SK-N-SH treated with all-trans-retinoic acid at 6 μM for 48 hours (cell line): ENCODE results near the gene CCL5.

ENCODE experiments used
- ATAC-seq: fragments of 200-7000 bp; cut with Tn5 transposase; 3 replicates; pipeline ENCODE4 v1.9.1; 2020; ENCODE audit warnings: mild to moderate bottlenecking, moderate library complexity
- BACH2 ChIP-seq: fragments of 250-450 bp; sonication (Bioruptor Pico); IDR thresholded peaks from 2 replicates; pipeline ENCODE4 v1.9.0; 2021; ENCODE audit warnings: mild to moderate bottlenecking, borderline replicate concordance
- CREB5 ChIP-seq: fragments of 250-450 bp; sonication (Bioruptor Pico); IDR thresholded peaks from 2 replicates; pipeline ENCODE4 v1.5.1; 2020; ENCODE audit warnings: low read depth, mild to moderate bottlenecking, moderate library complexity
- GLIS3 ChIP-seq: fragments of 250-450 bp; sonication (Bioruptor Pico); IDR thresholded peaks from 2 replicates; pipeline ENCODE4 v1.5.0; 2020; ENCODE audit warnings: mild to moderate bottlenecking, moderate library complexity
- ISL1 ChIP-seq: fragments of 250-450 bp; sonication (Bioruptor Pico); IDR thresholded peaks from 2 replicates; pipeline ENCODE4 v2.1.2; 2022; ENCODE audit warnings: mild to moderate bottlenecking, moderate library complexity
- OSR1 ChIP-seq: fragments of 250-450 bp; sonication (Bioruptor Pico); IDR thresholded peaks from 2 replicates; pipeline ENCODE4 v1.8.0; 2022; ENCODE audit warnings: moderate library complexity, mild to moderate bottlenecking, inconsistent platforms
- PPARA ChIP-seq: fragments of 250-450 bp; sonication (Bioruptor Pico); IDR thresholded peaks from 2 replicates; pipeline ENCODE4 v1.5.0; 2020; ENCODE audit warnings: mild to moderate bottlenecking, borderline replicate concordance
- RARB ChIP-seq: fragments of 250-450 bp; sonication (Bioruptor Pico); IDR thresholded peaks from 2 replicates; pipeline ENCODE4 v1.8.0; 2021; ENCODE audit warnings: mild to moderate bottlenecking, moderate library complexity
- TSHZ2 ChIP-seq: fragments of 250-450 bp; sonication (Bioruptor Pico); IDR thresholded peaks from 2 replicates; pipeline ENCODE4 v1.5.0; 2020; ENCODE audit warnings: mild to moderate bottlenecking, moderate library complexity
- ZFP30 ChIP-seq: fragments of 450-650 bp; formaldehyde crosslinking; IDR thresholded peaks from 2 replicates; pipeline ENCODE4 v1.5.0; 2022; ENCODE audit warnings: mild to moderate bottlenecking, moderate library complexity
- ZNF70 ChIP-seq: fragments of 450-650 bp; formaldehyde crosslinking; IDR thresholded peaks from 2 replicates; pipeline ENCODE4 v1.5.0; 2020; ENCODE audit warnings: mild to moderate bottlenecking, moderate library complexity
- TF ChIP-seq, protein P1 (sequence below): fragments of 250-450 bp; sonication (Bioruptor Pico); IDR thresholded peaks from 2 replicates; pipeline ENCODE4 v1.8.0; 2021; ENCODE audit warnings: low read depth, mild to moderate bottlenecking, moderate library complexity, borderline replicate concordance
- TF ChIP-seq, protein P2 (sequence below): fragments of 250-450 bp; sonication (Bioruptor Pico); IDR thresholded peaks from 2 replicates; pipeline ENCODE4 v1.8.0; 2020; ENCODE audit warnings: mild to moderate bottlenecking, moderate library complexity, borderline replicate concordance

CCL5 gene

DNA sequence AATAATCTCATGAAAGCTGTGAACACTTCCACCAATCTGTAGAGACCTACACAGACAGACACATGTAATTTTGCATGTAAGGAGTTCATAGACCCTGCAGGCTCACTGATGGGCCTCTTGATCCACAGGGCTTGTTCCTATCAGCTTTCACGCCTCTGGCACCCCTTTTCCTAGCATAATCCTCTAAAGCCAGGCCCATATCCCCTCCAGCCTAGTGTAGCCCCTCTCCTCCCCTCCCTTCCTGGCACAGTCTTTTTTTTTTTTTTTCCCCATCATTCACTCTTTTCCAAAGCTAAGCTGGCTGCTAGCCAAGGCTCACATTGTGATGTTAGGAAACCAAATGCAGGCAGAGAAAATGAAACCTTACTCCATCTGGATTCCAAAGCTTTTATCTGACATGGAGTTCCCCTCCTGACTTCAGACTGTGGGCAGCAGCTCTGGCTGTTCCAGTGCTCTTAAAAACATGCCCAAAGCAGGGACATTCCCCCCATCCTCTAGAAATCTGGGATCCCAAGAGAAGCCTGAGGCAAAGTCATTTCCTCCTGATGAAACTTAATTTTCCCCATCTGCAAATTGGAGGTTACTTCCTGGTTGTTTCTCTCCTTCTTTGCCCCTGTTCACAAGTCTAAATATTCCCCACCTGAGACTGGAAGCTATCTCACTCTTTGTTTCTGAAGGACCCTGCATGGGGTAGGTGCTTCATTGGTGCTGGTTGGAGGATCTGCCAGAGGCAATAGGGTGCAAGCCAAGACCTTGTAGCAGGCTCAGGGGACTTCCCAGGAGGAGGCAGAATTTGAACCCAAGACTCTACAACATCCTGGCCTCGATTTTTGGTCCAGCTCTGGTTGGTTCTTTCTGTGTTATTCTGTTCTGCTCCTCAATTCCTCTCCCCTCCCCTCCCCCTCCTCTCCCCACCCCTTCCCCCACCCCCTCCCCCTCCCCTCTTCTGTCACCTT, 9.9 kb upstream of the CCL5 start:
- TF ChIP-seq RARB (CRISPR knock-in tag), result no peak
- no peak for TF ChIP-seq ZFP30 (CRISPR knock-in tag)
- TF ChIP-seq, all 23 proteins: peak for 0

GRCh38 chr17:35889241-35889640, 9.1 kb upstream of the CCL5 start:
- TF ChIP-seq ZNF70 (CRISPR knock-in tag) (peak; percentile 46; the same call in 1 of the 2 replicates), TSHZ2 (CRISPR knock-in tag) (no peak), GLIS3 (CRISPR knock-in tag) (no peak)
- TF ChIP-seq, all 23 proteins: peak for 1
- ATAC-seq, result no peak

More for the DNA sequence above, 9.9 kb upstream of the CCL5 start:
- ATAC-seq, result peak; percentile 78

- TF ChIP-seq BACH2 (CRISPR knock-in tag), result no peak
- no peak for TF ChIP-seq OSR1 (CRISPR knock-in tag)
- TF ChIP-seq, protein P1, sequence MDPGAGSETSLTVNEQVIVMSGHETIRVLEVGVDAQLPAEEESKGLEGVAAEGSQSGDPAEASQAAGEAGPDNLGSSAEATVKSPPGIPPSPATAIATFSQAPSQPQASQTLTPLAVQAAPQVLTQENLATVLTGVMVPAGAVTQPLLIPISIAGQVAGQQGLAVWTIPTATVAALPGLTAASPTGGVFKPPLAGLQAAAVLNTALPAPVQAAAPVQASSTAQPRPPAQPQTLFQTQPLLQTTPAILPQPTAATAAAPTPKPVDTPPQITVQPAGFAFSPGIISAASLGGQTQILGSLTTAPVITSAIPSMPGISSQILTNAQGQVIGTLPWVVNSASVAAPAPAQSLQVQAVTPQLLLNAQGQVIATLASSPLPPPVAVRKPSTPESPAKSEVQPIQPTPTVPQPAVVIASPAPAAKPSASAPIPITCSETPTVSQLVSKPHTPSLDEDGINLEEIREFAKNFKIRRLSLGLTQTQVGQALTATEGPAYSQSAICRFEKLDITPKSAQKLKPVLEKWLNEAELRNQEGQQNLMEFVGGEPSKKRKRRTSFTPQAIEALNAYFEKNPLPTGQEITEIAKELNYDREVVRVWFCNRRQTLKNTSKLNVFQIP (CRISPR knock-in tag), result no peak
- TF ChIP-seq, all 23 proteins: peak for 0
- no peak for ATAC-seq
Measured at GRCh38 chr17:35878361-35878760, 1.8 kb downstream of the CCL5 start.

DNA sequence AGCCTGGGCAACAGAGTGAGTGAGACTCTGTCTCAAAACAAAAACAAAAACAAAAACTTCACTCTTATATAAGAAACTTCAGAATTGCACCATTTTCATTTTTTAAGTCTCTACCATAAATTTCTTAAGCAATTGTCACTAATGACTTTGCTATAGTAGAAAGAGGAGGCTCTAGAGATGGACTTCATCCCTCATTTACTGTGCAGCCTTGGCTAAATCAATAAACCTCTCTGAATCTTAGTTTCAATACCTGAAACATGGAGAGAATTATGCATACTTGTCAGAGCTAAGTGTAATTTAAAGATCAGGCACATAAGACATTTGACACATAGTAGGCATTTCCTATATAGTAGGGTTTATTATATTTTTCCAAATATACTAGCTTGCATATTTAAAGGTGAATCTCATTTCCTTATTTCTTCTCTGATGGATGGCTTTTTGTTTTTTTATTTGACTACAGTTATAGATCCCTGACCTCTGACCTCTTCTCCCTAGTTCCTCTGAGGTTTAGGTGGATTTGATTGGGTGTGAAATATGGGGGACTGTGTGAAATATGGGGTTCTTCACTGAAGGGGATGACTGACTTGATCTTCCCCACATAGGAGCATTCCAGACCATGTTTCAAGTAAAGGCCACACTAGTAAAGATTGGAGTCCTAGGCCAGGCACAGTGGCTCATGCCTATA, 2.7 kb downstream of the CCL5 start:
- ATAC-seq, result no peak
- TF ChIP-seq CREB5 (CRISPR knock-in tag) (no peak), ISL1 (CRISPR knock-in tag) (no peak)
- TF ChIP-seq, protein P2, sequence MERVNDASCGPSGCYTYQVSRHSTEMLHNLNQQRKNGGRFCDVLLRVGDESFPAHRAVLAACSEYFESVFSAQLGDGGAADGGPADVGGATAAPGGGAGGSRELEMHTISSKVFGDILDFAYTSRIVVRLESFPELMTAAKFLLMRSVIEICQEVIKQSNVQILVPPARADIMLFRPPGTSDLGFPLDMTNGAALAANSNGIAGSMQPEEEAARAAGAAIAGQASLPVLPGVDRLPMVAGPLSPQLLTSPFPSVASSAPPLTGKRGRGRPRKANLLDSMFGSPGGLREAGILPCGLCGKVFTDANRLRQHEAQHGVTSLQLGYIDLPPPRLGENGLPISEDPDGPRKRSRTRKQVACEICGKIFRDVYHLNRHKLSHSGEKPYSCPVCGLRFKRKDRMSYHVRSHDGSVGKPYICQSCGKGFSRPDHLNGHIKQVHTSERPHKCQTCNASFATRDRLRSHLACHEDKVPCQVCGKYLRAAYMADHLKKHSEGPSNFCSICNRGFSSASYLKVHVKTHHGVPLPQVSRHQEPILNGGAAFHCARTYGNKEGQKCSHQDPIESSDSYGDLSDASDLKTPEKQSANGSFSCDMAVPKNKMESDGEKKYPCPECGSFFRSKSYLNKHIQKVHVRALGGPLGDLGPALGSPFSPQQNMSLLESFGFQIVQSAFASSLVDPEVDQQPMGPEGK, result no peak

- TF ChIP-seq TSHZ2 (CRISPR knock-in tag) (no peak), CREB5 (CRISPR knock-in tag) (no peak), PPARA (no peak), GLIS3 (CRISPR knock-in tag) (no peak)
- no peak for ATAC-seq
Measured at GRCh38 chr17:35876534-35876933, 3.6 kb downstream of the CCL5 start.
